Tracheal epithelial cell (primary cell): ENCODE results near the gene ADAT3. TPM values are rescaled to one million over a fixed set of nuclear protein-coding genes. Genes with fewer than 3 reads are reported as not detected.

Source experiments
- total RNA-seq: library from RNA; depleted of rRNA; stranded (reverse); fragments of >200 nt; gene quantifications from 2 replicates; pipeline ENCODE4 v1.2.1, GENCODE V29; 2014

The ADAT3 gene
- total RNA-seq, result 0.64 and 2.9 TPM in 2 replicates

GRCh38 chr19:1905110-1905862 is at the start of gene ADAT3, which contains the start of gene SCAMP4:
Gene ADAT3, plus strand, starts transcription at chr19:1905399. Its CDS starts 6,649 bp downstream, at chr19:1912048.
Gene SCAMP4, plus strand, starts transcription at chr19:1905399. Its CDS starts 9,621 bp downstream, at chr19:1915020.

DNA sequence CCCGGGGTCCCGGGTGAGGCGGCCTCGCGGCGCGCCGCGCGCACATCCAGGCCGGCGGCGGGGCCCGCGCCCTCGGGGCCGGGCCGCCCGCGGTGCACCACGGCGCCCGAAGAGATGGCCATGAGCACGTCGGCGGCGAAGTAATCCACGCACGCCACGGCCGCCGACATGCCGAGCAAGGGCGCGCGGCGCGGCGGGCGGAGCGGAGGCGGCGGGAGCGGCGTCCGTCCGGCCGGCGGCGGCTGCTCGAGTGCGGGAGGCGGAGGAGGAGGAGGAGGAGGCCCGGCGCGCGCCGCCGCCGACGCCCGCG is 41.9 kb upstream of the ADAT3 start, which contains the start of gene KLF16:
Gene KLF16 (minus strand): TSS at position 252 of the 310 bp plus-strand sequence. CDS start 82 bp downstream, at position 170.

DNA sequence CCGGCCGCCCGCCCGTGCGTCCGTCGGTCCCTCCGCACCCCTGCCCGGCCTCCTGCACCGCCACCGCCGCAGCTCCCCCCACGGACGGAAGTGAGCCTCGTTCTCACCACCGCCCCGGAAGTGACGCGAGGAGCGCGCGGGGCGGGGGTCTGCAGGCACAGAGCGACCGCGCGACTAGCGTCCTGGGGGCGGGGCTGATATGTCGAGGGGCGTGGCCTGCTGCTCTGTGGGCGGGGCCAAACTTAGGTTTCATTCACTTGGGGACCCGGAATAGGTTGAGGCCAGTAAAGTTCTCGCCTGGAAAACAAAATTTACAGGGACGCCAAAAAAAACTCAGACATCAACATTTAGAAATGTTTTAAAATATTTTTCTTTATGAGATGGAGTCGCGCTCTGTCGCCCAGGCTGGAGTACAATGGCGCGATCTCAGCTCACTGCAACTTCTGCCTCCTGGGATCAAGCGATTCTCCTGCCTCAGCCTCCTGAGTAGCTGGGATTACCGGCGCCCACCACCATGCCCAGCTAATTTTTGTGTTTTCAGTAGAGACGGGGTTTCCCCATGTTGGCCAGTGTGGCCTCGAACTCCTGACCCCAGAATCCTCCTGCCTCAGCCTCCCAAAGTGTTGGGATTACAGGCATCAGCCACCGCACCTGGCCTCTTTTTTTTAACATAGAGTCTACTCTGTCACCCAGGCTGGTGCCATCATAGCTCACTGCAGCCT is 19.6 kb upstream of the ADAT3 start, which contains the start of gene ABHD17A:
Gene ABHD17A (minus strand): TSS at position 99 of the 722 bp plus-strand sequence. CDS start 3,930 bp downstream, outside the sequence.

GRCh38 chr19:1941146-1942077 is 36.2 kb downstream of the ADAT3 start, which contains the start of gene CSNK1G2:
Gene CSNK1G2, plus strand, starts transcription at chr19:1941172. Its CDS starts 28,601 bp downstream, at chr19:1969773.

Other genes starting within 250 kb of the ADAT3 start
- under 0.01 TPM in 1 of 2 replicates, not detected in the other for gene ONECUT3, start 151.9 kb upstream of the ADAT3 start, total RNA-seq
- 1.2 TPM in 1 of 2 replicates, not detected in the other for gene ATP8B3, start 93.1 kb upstream of the ADAT3 start, total RNA-seq
- 9.9 and 13.9 TPM in 2 replicates for gene REXO1, start 56.9 kb upstream of the ADAT3 start, total RNA-seq
- 9.8 and 13.7 TPM in 2 replicates for gene KLF16, start 41.8 kb upstream of the ADAT3 start, total RNA-seq
- gene ABHD17A, start 19.9 kb upstream of the ADAT3 start, total RNA-seq, result 68.6 and 68.9 TPM in 2 replicates
- gene SCAMP4, start within 50 bp of the ADAT3 start, total RNA-seq, result 22.6 and 25.5 TPM in 2 replicates
- gene CSNK1G2, start 35.8 kb downstream of the ADAT3 start, total RNA-seq, result 77.2 and 93.3 TPM in 2 replicates
- 48.4 and 54.5 TPM in 2 replicates for gene BTBD2, start 110.3 kb downstream of the ADAT3 start, total RNA-seq
- 507 and 547 TPM in 2 replicates for gene MKNK2, start 145.8 kb downstream of the ADAT3 start, total RNA-seq
- 37.3 and 39.3 TPM in 2 replicates for gene MOB3A, start 190.9 kb downstream of the ADAT3 start, total RNA-seq
- gene IZUMO4, start 191.5 kb downstream of the ADAT3 start, total RNA-seq, result 2.6 and 4.6 TPM in 2 replicates
- 85.7 and 126 TPM in 2 replicates for gene AP3D1, start 246.2 kb downstream of the ADAT3 start, total RNA-seq